Measurements from ENCODE around the gene TBX6. TPM values are rescaled to one million over a fixed set of nuclear protein-coding genes. Genes with fewer than 3 reads are reported as not detected.

Gene TBX6
- polyA plus RNA-seq, 12 donors = 0.38 to 3.4 (median 0.52) TPM; not detected in 2

GRCh38 chr16:30113711-30114333 lies 22.1 kb upstream of the TBX6 start:
- no peak for DNase-seq

- no peak for DNase-seq
Observed at GRCh38 chr16:30113031-30113710, 21.4 kb upstream of the TBX6 start, which contains the start of gene GDPD3. GDPD3 (minus strand) TSS chr16:30113537; CDS start chr16:30113478, 59 bp downstream.

- DNase-seq = no peak
Observed at GRCh38 chr16:30112197-30113030, 20.7 kb upstream of the TBX6 start.

- peak; percentile 52 for DNase-seq
Observed at GRCh38 chr16:30110661-30111060, 18.9 kb upstream of the TBX6 start.

GRCh38 chr16:30108059-30108850 lies 16.5 kb upstream of the TBX6 start:
- no peak for DNase-seq

GRCh38 chr16:30104492-30104891 lies 12.8 kb upstream of the TBX6 start:
- DNase-seq = no peak

- DNase-seq = no peak
Observed at GRCh38 chr16:30104090-30104489, 12.4 kb upstream of the TBX6 start.

GRCh38 chr16:30096862-30097563 lies 5.3 kb upstream of the TBX6 start:
- DNase-seq = no peak

- DNase-seq = peak; percentile 87
Observed at GRCh38 chr16:30096105-30096861, 4.6 kb upstream of the TBX6 start, which contains the start of gene YPEL3. YPEL3 (minus strand) TSS chr16:30096213; CDS start chr16:30095482, 731 bp downstream.

- no peak for DNase-seq
Observed at GRCh38 chr16:30095166-30096078, 3.7 kb upstream of the TBX6 start.

GRCh38 chr16:30094541-30095165 lies 2.9 kb upstream of the TBX6 start:
- DNase-seq = no peak

GRCh38 chr16:30092373-30093010 lies 768 bp upstream of the TBX6 start:
- DNase-seq = peak; percentile 46

- no peak for DNase-seq
Observed at GRCh38 chr16:30090610-30091331, 953 bp downstream of the TBX6 start.

GRCh38 chr16:30088832-30089624 lies 2.7 kb downstream of the TBX6 start:
- DNase-seq = no peak

GRCh38 chr16:30088237-30088831 lies 3.4 kb downstream of the TBX6 start:
- DNase-seq = no peak

All from muscle of arm (tissue), 12 donors.